Left renal pelvis (tissue), 4 donors: ENCODE results near the gene FKBP15. TPM values are rescaled to one million over a fixed set of nuclear protein-coding genes. Genes with fewer than 3 reads are reported as not detected.
"Not testable (repeated sequence)": the region's sequence is repeated elsewhere in the genome, so short reads cannot be mapped to it uniquely, and the experiment has no call there.

ENCODE experiments used
- DNase-seq, 4 donors: peaks; one replicate each; pipeline ENCODE4 v3.0.0-alpha.2; 2013; ENCODE audit warnings: low read depth in 4 of 4, low spot score in 3 of 4
- polyA plus RNA-seq, 4 donors: library from polyadenylated mRNA; unstranded; fragments of 120-200 nt; gene quantifications; one replicate each; pipeline ENCODE4 v1.2.1, GENCODE V29; 2013; ENCODE audit not compliant: insufficient read length in 4 of 4

The FKBP15 gene, protein sequence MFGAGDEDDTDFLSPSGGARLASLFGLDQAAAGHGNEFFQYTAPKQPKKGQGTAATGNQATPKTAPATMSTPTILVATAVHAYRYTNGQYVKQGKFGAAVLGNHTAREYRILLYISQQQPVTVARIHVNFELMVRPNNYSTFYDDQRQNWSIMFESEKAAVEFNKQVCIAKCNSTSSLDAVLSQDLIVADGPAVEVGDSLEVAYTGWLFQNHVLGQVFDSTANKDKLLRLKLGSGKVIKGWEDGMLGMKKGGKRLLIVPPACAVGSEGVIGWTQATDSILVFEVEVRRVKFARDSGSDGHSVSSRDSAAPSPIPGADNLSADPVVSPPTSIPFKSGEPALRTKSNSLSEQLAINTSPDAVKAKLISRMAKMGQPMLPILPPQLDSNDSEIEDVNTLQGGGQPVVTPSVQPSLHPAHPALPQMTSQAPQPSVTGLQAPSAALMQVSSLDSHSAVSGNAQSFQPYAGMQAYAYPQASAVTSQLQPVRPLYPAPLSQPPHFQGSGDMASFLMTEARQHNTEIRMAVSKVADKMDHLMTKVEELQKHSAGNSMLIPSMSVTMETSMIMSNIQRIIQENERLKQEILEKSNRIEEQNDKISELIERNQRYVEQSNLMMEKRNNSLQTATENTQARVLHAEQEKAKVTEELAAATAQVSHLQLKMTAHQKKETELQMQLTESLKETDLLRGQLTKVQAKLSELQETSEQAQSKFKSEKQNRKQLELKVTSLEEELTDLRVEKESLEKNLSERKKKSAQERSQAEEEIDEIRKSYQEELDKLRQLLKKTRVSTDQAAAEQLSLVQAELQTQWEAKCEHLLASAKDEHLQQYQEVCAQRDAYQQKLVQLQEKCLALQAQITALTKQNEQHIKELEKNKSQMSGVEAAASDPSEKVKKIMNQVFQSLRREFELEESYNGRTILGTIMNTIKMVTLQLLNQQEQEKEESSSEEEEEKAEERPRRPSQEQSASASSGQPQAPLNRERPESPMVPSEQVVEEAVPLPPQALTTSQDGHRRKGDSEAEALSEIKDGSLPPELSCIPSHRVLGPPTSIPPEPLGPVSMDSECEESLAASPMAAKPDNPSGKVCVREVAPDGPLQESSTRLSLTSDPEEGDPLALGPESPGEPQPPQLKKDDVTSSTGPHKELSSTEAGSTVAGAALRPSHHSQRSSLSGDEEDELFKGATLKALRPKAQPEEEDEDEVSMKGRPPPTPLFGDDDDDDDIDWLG
- polyA plus RNA-seq: 10 to 100 TPM; 28.7 to 31.6 (median 31.0) TPM

DNA sequence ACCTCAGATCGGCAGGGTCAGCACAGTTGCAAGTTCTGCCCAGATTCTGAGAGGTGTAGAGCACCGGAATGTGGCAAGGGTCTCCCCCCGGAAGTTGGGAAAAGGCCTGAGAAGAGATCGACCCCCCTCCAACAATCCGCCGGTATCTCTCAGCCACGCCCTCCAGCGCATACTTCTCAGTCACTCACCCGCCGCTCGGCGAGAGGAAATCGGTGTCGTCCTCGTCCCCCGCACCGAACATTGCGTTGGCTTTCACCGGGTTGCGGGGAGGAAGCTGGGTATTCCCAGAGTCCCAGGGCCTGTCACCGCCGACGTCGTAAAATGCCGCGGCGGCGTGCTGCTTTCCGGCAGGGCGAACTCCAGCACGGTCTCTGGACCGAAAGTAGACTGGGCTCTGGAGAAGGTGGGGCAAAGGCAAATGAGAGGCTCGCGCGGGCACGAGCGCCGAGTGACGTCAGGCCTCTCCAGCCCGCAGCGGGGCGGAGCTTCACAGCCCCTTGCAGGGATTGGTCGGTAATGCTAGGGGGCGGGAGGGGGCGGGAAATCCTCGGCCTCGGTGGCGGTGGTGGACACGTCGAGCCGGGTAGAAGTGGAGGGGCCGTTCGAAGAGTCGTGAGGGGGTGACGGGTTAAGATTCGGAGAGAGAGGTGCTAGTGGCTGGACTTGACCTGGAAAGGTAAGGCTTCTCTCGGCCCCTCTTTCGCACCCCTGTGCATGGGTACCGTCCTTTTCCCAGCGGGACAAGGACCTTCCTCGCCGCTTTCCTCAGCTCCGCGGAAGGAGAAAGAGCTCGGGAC lies at the start of gene FKBP15, which contains the start of gene SLC31A1:
Gene FKBP15, minus strand, starts transcription at position 275 of the 797 bp plus-strand sequence. Its CDS starts 34 bp downstream, at position 241.
Gene SLC31A1, plus strand, starts transcription at position 542 of the 797 bp plus-strand sequence. CDS start 34,605 bp downstream, outside the sequence.
- DNase-seq: peak; percentile 96 to 99 (median 98)

DNA sequence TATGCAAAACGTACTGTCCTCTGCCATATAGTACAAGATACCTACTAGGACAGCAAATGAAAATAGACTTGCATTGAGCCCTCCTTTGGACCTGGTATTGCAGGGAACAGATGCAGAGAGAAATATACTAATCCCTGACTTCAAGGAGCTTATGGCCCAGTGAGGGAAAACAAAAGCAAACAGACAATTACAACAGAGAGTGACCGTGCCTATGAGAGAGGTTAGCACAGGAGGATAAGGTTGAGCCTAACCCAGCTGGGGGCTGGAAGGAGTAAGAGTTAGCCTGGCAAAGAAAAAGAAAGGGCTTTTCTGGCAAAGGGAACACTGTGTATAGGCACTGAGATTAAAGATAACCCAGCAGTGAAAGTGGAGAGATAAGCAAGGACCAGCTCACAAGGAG lies 48.8 kb upstream of the FKBP15 start:
- DNase-seq: no peak

DNA sequence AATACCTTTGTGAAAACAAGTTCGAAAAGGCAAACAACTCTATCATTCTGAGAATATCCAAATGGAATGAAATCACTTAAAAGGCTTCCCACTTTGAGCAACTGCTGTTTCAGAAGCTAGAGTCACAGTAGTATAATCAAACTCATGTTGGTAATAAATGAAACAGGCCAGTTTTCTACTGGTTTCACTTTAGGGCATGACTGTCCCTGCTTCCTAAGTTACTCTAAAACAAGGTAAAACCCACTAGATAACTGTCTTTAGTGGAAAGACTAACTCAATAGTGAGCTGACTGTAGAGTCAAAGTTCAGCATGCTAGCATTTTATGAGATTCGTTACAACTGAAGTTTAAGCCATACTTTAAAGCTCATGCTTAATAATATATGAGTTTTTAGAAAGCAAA lies 48.3 kb upstream of the FKBP15 start:
- DNase-seq: no peak

DNA sequence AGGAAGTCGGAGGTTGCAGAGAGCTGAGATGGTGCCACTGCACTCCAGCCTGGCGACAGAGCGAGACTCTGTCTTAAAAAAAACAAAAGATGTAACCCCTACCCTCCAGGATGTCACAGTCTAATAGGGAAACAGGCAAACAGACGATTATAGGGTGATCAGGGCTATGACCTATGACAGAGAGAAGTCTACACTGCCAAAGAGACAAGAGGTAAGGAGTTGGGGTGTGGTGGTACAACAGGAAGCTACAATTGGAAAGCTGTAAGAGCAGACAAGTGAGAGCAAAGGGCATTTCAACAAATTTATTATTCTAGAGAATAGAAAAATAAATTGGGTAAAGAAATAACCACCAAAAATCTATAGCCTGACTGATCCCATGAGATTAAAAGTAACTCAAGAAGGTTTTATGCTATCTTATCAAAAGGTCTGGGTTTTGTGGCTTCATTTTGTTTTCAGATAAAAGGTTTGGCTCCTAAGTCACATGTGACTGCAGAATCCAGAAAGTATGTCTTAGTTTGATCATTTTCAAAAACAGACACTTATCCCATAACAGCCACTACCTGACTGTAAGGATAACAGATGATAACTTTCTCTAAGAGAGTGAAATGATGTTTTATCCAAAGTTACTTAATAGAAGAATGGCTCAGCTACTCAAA lies 47.0 kb upstream of the FKBP15 start:
- DNase-seq: no peak

GRCh38 chr9:113266174-113266573 lies 45.1 kb upstream of the FKBP15 start:
- no peak for DNase-seq

GRCh38 chr9:113261917-113262671 lies 41.0 kb upstream of the FKBP15 start:
- DNase-seq: no peak

GRCh38 chr9:113258282-113258681 lies 37.2 kb upstream of the FKBP15 start:
- no peak for DNase-seq

DNA sequence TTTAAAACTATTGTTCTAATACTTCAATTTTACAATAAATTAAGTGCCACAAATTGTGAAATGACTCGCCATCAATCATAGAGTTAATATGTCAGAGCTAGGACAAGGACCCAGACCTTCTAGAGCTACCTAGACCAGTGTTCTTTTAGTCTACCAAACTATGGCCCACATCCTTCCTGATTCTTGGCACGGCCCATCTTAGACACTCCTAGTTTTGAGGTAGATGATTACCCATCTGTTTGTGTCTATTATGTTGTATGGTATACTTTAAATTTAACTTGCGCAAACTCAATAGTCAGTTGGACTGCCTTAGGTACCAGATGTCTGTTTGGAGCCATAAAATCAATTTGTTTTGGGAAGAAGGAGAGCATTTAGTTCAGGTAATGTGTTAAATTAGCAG lies 36.8 kb upstream of the FKBP15 start:
- DNase-seq: no peak

DNA sequence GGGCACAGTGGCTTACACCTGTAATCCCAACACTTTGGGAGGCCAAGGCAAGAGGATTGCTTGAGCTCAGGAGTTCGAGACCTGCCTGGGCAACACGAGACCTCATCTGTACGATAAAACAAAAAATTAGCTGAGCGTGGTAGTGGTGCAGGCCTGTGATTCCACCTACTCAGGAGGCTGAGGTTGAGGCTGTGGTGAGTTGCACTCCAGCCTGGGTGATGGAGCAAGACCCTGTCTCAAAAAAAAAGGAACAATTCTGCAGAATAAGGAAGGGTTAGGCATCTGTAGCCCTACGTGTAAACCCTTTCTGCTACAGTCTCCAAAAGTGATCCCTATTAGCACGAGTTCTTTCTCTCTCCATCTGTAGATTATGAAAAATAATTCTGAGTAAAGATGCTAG lies 34.4 kb upstream of the FKBP15 start:
- no peak for DNase-seq

GRCh38 chr9:113254991-113255390 lies 33.9 kb upstream of the FKBP15 start:
- DNase-seq: no peak

GRCh38 chr9:113250807-113251206 lies 29.7 kb upstream of the FKBP15 start:
- DNase-seq: no peak

DNA sequence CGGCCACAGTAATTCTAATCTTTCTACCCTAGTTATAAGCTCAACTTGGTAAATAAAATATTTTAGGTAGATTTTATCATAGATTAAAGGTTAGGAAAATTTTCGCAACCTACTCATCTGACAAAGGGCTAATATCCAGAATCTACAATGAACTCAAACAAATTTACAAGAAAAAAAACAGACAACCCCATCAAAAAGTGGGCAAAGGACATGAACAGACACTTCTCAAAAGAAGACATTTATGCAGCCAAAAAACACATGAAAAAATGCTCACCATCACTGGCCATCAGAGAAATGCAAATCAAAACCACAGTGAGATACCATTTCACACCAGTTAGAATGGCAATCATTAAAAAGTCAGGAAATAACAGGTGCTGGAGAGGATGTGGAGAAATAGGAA lies 28.6 kb upstream of the FKBP15 start:
- DNase-seq: not testable (repeated sequence)

- DNase-seq: no peak
These were observed 26.6 kb upstream of the FKBP15 start for GRCh38 chr9:113247640-113248039.

- no peak for DNase-seq
These were observed 25.9 kb upstream of the FKBP15 start for GRCh38 chr9:113246928-113247327.

DNA sequence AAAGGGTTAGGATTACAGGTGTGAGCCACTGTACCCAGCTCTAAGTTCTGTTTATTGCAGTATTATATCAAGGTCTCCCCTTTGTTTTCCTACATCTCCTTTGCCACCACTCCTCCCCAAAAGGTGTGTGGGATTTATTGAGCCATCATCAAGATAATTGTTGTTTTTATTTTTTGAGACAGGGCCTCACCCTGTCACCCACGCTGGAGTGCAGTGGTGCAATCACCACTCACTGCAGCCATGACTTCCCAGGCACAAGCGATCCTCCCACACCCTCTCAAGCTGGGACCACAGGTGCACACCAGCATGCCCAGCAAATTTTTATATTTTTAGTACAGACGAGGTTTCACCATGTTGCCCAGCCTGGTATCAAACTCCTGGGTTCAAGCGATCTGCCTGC lies 24.8 kb upstream of the FKBP15 start:
- DNase-seq: no peak

- DNase-seq: no peak
These were observed 23.5 kb upstream of the FKBP15 start for GRCh38 chr9:113244556-113244955.

- DNase-seq: no peak
These were observed 20.1 kb upstream of the FKBP15 start for GRCh38 chr9:113241161-113241560.

- DNase-seq: no peak
These were observed 17.8 kb upstream of the FKBP15 start for GRCh38 chr9:113238859-113239232.
